Measurements from ENCODE around the gene NEURL4.

NEURL4 gene

DNA sequence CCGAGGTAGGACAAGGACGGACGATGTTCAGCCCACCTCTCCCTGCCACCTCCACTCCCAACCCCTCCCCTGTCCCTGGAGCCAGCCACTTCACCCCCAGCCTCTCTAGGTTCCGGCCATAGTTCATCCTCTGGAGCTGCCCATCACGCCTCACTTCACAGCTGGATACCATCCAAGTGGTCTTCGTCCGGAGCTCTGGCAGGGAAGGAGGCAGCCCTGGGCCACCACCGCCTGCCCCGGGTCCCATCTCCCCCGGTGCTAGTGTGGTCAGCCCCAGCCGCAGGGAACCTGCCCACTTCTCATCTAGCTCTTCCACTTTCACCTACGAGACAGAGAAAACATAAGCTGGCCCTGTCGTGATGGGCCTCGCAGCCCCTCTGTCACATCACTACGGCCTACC, 7.7 kb downstream of the NEURL4 start:
- no peak for DNase-seq

- no peak for DNase-seq
Measured at GRCh38 chr17:7318121-7318860, 10.8 kb downstream of the NEURL4 start.

GRCh38 chr17:7317161-7317803, 11.9 kb downstream of the NEURL4 start:
- no peak for DNase-seq

GRCh38 chr17:7315570-7316235, 13.4 kb downstream of the NEURL4 start:
- no peak for DNase-seq

GRCh38 chr17:7314719-7315569, 14.2 kb downstream of the NEURL4 start, which contains the start of gene GPS2:
Gene GPS2, minus strand, starts transcription at chr17:7315360. Its CDS starts 308 bp downstream, at chr17:7315052.
- DNase-seq: peak; percentile 87

DNA sequence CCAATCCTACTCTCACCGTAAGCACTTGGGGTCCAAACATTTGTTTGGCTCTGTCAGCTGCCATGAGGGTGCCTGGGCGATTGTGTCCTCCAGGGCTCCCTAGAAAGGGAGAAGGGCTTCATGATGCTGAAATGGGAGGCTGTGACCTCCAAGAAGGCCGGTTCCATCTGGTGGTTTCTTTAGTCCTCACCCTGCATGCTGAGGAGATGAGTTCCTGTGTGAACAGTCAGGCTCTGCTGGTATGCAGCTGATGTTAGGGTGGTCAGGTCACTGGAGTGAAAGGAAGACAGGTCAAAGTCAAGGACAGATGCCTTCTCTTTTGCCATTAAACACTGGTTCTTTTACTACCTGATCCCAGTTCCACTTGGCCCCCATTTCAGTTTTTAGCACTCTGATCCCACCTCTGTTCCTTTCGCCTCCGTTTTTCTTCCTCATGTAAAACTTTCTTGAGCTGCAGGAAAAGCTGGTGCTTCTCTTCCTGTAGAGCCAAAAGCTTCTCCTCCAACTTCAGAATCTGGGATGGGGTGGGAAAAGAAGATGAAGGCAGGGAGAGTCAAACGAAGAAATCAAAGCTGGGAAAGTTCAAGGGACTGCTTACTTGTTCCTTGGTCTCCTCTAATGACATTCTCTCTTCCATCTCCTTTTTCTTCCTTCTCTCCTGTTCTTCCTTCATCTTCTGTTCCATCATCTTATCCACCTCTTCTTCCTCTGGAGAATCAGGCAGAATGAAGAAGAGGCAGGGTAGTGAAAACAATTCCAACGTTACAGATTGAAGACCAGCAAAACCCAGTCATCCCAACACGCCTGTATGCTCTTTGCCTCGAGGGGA, 15.0 kb downstream of the NEURL4 start:
- no peak for DNase-seq

GRCh38 chr17:7313088-7313889, 15.8 kb downstream of the NEURL4 start:
- no peak for DNase-seq

DNA sequence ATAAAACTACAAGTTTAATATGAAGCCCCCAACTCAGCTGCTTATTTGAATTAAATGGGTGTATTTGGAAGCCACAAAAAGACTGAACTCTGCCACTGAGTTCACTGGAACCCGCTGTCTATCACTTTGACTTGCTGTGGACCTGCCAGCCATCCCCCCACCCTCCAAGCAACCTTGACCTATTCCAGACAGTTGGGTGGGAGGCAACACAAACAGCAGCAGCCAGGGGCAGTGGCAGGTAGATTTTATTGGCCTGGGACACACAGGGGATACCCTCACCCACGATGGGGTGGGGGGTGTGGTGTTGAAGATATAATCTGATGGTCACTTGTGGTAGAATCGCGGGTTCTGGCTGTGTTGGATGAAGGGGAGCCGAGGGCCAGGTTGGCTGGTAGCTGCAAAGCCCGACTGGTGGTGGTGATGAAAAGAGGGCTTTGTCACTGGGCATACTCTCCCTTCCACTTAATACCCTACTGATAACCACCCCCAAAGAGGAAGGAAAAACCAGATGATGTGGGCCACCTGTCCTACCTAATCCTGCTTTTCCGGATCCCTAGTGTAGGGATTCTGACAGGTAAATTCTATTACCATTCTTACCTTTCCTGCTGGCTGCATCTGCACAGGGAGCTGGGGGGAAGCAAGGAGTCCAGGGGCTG, 16.6 kb downstream of the NEURL4 start:
- no peak for DNase-seq

GRCh38 chr17:7311110-7311705, 17.9 kb downstream of the NEURL4 start:
- no peak for DNase-seq

- DNase-seq: no peak
Measured at GRCh38 chr17:7309628-7310027, 19.5 kb downstream of the NEURL4 start.

- peak; percentile 64 for DNase-seq
Measured at GRCh38 chr17:7308625-7309433, 20.3 kb downstream of the NEURL4 start.

DNA sequence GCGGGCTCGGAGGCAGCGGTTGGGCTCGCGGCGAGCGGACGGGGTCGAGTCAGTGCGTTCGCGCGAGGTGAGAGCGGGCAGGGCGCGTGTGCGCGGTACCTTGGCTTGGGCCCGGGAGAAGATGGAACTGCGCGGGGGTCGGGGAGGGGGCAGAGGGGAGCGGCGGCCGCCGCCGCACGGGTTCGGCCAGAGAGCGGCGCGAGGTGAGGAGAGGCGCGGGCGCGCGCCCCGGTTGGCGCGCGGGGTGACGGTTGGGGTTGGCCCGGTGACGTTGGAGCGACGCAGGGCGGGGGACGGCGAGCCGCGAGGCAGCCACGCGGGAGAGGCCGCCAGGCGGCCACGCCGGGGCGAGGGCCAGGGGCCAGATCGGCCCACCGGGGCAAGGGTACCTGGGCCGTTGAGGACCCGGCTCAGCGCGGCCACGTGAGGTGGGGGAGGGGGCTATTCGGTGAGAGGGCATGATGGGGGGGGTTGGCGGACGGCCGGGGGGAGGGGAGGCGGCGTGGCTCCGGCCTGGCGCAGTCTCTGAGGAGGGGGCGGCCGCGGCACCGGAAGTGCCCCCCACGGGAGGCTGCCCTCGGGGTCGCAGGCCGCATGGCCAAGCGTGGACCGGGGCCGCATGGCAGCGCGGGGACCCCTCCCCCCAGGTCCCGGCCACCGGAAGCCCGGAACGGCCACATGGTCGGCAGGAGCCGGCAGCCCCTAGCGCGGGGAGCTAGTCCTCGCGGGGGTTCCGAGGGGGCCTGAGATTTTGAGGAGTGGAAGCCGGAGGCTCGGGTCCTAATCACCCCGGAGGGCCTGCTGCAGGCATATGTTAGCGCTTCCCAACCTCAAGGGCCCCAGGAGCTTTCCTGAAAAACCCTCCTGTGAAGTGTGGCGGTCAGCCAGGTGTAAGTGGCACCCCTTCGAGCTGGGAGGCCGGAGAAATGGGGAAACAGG, 21.2 kb downstream of the NEURL4 start:
- no peak for DNase-seq

DNA sequence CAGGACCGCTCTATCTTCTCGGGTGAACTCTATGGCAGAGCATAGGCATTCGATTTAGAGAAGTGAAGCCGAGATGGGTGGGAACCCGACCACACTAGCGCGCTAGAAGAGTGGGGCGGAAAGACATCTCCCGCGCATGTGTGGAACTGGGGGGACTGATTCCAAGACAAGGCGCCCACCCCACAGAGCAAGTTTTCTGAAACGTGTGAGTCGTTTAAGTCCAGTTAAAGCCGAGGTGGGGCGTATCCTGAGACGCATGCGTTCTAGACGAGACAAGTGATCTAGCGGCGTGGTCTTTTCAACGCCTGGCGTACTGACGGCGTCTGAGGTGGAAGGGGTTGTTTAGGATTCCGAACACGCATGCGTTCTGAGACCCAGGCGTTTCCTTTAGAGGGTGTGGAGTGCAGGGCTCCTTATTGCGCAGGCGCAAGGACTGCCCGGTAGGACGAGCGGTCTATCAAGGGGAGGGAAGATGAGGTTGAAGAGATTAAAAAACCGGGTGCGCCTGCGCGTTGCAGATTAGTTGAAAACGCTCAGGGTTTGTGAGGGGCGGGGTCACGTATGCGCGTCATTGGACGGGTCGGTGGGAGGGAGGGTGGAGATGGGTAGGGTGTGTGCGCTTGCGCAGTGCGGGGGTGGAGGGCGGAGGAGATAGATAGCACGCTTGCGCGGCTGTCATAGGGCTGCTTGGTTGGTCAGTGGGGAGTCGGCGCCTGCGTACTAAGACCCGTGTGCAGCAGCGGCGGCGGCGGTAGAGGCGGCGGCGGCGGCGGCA, 22.0 kb downstream of the NEURL4 start, which contains the start of gene EIF5A:
TSS of gene EIF5A (plus strand) at position 718 of the 775 bp plus-strand sequence. CDS start 2,008 bp downstream, outside the sequence.
- DNase-seq: peak; percentile 99

GRCh38 chr17:7304179-7304578, 25.0 kb downstream of the NEURL4 start:
- DNase-seq: no peak

GRCh38 chr17:7296189-7296861, 32.8 kb downstream of the NEURL4 start:
- peak; percentile 63 for DNase-seq

Data from NCI-H510A (cell line).